GM21717 (cell line): Measurements from ENCODE around the gene FNDC5.
"Not testable (repeated sequence)": the region's sequence is repeated elsewhere in the genome, so short reads cannot be mapped to it uniquely, and the experiment has no call there.

Experiments
- ATAC-seq: cut with Tn5 transposase; IDR thresholded peaks from one replicate; pipeline ENCODE4 v1.9.1; 2021; ENCODE audit warnings: mild to moderate bottlenecking, moderate library complexity; ENCODE audit not compliant: unreplicated experiment

Gene FNDC5

GRCh38 chr1:32870615-32871363 is at the start of gene FNDC5:
Gene FNDC5, minus strand, starts transcription at chr1:32870912.
- ATAC-seq = no peak

- ATAC-seq = no peak
These were observed 49.4 kb upstream of the FNDC5 start for GRCh38 chr1:32919811-32920733.

GRCh38 chr1:32918179-32918578 is 47.5 kb upstream of the FNDC5 start:
- ATAC-seq = no peak

- no peak for ATAC-seq
These were observed 46.8 kb upstream of the FNDC5 start for GRCh38 chr1:32917521-32917920.

GRCh38 chr1:32915766-32916706 is 45.3 kb upstream of the FNDC5 start:
- ATAC-seq = no peak

- no peak for ATAC-seq
These were observed 39.6 kb upstream of the FNDC5 start for GRCh38 chr1:32910319-32910718.

GRCh38 chr1:32907435-32907834 is 36.7 kb upstream of the FNDC5 start:
- no peak for ATAC-seq

GRCh38 chr1:32906654-32907053 is 35.9 kb upstream of the FNDC5 start:
- ATAC-seq = no peak

- ATAC-seq = not testable (repeated sequence)
These were observed 34.9 kb upstream of the FNDC5 start for GRCh38 chr1:32905588-32905987.

- no peak for ATAC-seq
These were observed 34.1 kb upstream of the FNDC5 start for GRCh38 chr1:32904797-32905196.

- ATAC-seq = no peak
These were observed 33.5 kb upstream of the FNDC5 start for GRCh38 chr1:32903991-32904785.

- ATAC-seq = no peak
These were observed 31.8 kb upstream of the FNDC5 start for GRCh38 chr1:32902535-32902920.

- no peak for ATAC-seq
These were observed 31.3 kb upstream of the FNDC5 start for GRCh38 chr1:32901823-32902534.

- ATAC-seq = no peak
These were observed 30.5 kb upstream of the FNDC5 start, which contains the start of gene TMEM54 for GRCh38 chr1:32900956-32901822. Gene TMEM54, minus strand, starts transcription at chr1:32901389. Its CDS starts 151 bp downstream, at chr1:32901238.

GRCh38 chr1:32900371-32900955 is 29.8 kb upstream of the FNDC5 start:
- ATAC-seq = no peak

GRCh38 chr1:32899586-32900296 is 29.0 kb upstream of the FNDC5 start:
- no peak for ATAC-seq

GRCh38 chr1:32898958-32899357 is 28.2 kb upstream of the FNDC5 start:
- ATAC-seq = no peak
